Omental fat pad (tissue), 4 donors: ENCODE data around the gene PITHD1. TPM values are rescaled to one million over a fixed set of nuclear protein-coding genes. Genes with fewer than 3 reads are reported as not detected.

Source experiments
- ATAC-seq: fragments of 150-250 bp; one replicate; pipeline ENCODE4 v1.9.1; 2016; ENCODE audit warnings: mild to moderate bottlenecking, moderate library complexity; ENCODE audit not compliant: low FRiP score
- DNase-seq: peaks from one replicate; pipeline ENCODE4 v3.0.0-alpha.2; 2019; ENCODE audit warnings: low spot score
- CTCF ChIP-seq, 3 donors: fragments of 450-650 bp; IDR thresholded peaks; one replicate each; pipeline ENCODE4 v1.5.1; 2016 to 2017; ENCODE audit warnings: antibody characterized with exemption in 3 of 3, mild to moderate bottlenecking in 3 of 3, moderate library complexity in 2 of 3
- total RNA-seq, 4 donors: library from RNA; depleted of rRNA; stranded (reverse); fragments of >200 nt; gene quantifications; one replicate each; pipeline ENCODE4 v1.1.0, GENCODE V29; 2016

The PITHD1 gene
- total RNA-seq, 4 donors from 2014 or later: 44.3 to 58.8 (median 51.7) TPM

GRCh38 chr1:23743287-23744152 is 34.7 kb upstream of the PITHD1 start, which contains the start of gene ELOA:
Gene ELOA (plus strand): TSS chr1:23743471. CDS start chr1:23743504, 33 bp downstream.
- DNase-seq (peak; percentile 28), ATAC-seq (peak; percentile 83)
- TF ChIP-seq CTCF (IDR thresholded peaks at IDR 0.05): no peak

- ATAC-seq (no peak), DNase-seq (no peak)
- TF ChIP-seq CTCF (IDR thresholded peaks at IDR 0.05): no peak
These were observed 32.7 kb upstream of the PITHD1 start for GRCh38 chr1:23745515-23745914.

GRCh38 chr1:23748016-23748415 is 30.2 kb upstream of the PITHD1 start:
- TF ChIP-seq CTCF (IDR thresholded peaks at IDR 0.05): no peak
- ATAC-seq (no peak), DNase-seq (no peak)

GRCh38 chr1:23751050-23751814 is 27.0 kb upstream of the PITHD1 start:
- ATAC-seq (no peak), DNase-seq (no peak)
- no peak for TF ChIP-seq CTCF (IDR thresholded peaks at IDR 0.05)

- TF ChIP-seq CTCF (IDR thresholded peaks at IDR 0.05): no peak
- ATAC-seq (no peak), DNase-seq (no peak)
These were observed 26.4 kb upstream of the PITHD1 start for GRCh38 chr1:23751815-23752200.

- TF ChIP-seq CTCF (IDR thresholded peaks at IDR 0.05): no peak
- no peak for DNase-seq
These were observed 25.3 kb upstream of the PITHD1 start for GRCh38 chr1:23752909-23753308.

More at GRCh38 chr1:23752909-23753308, 25.3 kb upstream of the PITHD1 start:
- ATAC-seq: no peak
